CD4-positive, alpha-beta memory T cell (primary cell): ENCODE data around the gene POLE2. TPM values are rescaled to one million over a fixed set of nuclear protein-coding genes. Genes with fewer than 3 reads are reported as not detected.
"Not testable (repeated sequence)": the region's sequence is repeated elsewhere in the genome, so short reads cannot be mapped to it uniquely, and the experiment has no call there.

Experiments
- CTCF ChIA-PET: fragments of 350-600 bp; sonication (Branson Sonifier 250); formaldehyde crosslinking; loops from one replicate; lab custom pipeline; 2021; ENCODE audit warnings: inconsistent platforms; ENCODE audit not compliant: partially characterized antibody; lab: Charles Lee
- POLR2A ChIA-PET: fragments of 350-600 bp; sonication (Branson Sonifier 250); formaldehyde crosslinking; loops from one replicate; lab custom pipeline; 2021; ENCODE audit not compliant: partially characterized antibody; lab: Charles Lee
- DNase-seq, 5 donors: peaks; one replicate each; pipeline versions ENCODE4 v3.0.0 to v3.0.0-alpha.2; 2020 to 2022; ENCODE audit warnings: mixed read lengths in 1 of 5
- H3K27ac ChIP-seq: one replicate; pipeline ENCODE4 v1.7.0; 2013; ENCODE audit warnings: low read depth, low read length
- H3K27me3 ChIP-seq: 2 replicates; pipeline ENCODE4 v1.7.0; 2013; ENCODE audit warnings: mild to moderate bottlenecking, low read length, moderate library complexity; ENCODE audit not compliant: insufficient read depth
- H3K36me3 ChIP-seq: 2 replicates; pipeline ENCODE4 v1.7.0; 2013; ENCODE audit warnings: mild to moderate bottlenecking, low read length, moderate library complexity; ENCODE audit not compliant: insufficient read depth
- H3K4me1 ChIP-seq: 2 replicates; pipeline ENCODE4 v1.7.0; 2013; ENCODE audit warnings: mild to moderate bottlenecking, low read length, moderate library complexity; ENCODE audit not compliant: insufficient read depth
- H3K4me3 ChIP-seq, 2 donors: one replicate each; pipeline ENCODE4 v1.7.0; 2013; ENCODE audit warnings: low read length in 2 of 2, mild to moderate bottlenecking in 1 of 2
- H3K9me3 ChIP-seq, 2 donors: one replicate each; pipeline ENCODE4 v1.7.0; 2013; ENCODE audit warnings: low read length in 2 of 2, control low read depth in 1 of 2; ENCODE audit not compliant: control insufficient read depth in 1 of 2
- H3K27ac Mint-ChIP-seq, 7 donors: one replicate each; pipeline ENCODE4 v1.8.0; 2020 to 2021; ENCODE audit warnings: mixed read lengths in 7 of 7, mild to moderate bottlenecking in 6 of 7, inconsistent platforms in 3 of 7, moderate library complexity in 3 of 7
- H3K27me3 Mint-ChIP-seq, 2 donors: one replicate each; pipeline ENCODE4 v1.8.0; 2020 to 2021; ENCODE audit warnings: mixed read lengths in 2 of 2
- H3K36me3 Mint-ChIP-seq, 2 donors: one replicate each; pipeline ENCODE4 v1.8.0; 2020 to 2021; ENCODE audit warnings: mixed read lengths in 2 of 2, inconsistent platforms in 1 of 2, mild to moderate bottlenecking in 1 of 2
- H3K4me1 Mint-ChIP-seq, 4 donors: one replicate each; pipeline ENCODE4 v1.8.0; 2020 to 2021; ENCODE audit warnings: mixed read lengths in 4 of 4, mild to moderate bottlenecking in 1 of 4
- H3K4me3 Mint-ChIP-seq, 8 donors: one replicate each; pipeline ENCODE4 v1.8.0; 2020 to 2021; ENCODE audit warnings: mixed read lengths in 8 of 8, mild to moderate bottlenecking in 7 of 8, moderate library complexity in 6 of 8, inconsistent platforms in 3 of 8
- H3K9me3 Mint-ChIP-seq, 8 donors: one replicate each; pipeline ENCODE4 v1.8.0; 2020 to 2021; ENCODE audit warnings: mixed read lengths in 8 of 8, mild to moderate bottlenecking in 5 of 8, inconsistent platforms in 3 of 8, moderate library complexity in 1 of 8
- intact Hi-C: fragments of 100-400 bp; cut with micrococcal nuclease; formaldehyde crosslinking; loops from one replicate; pipeline ENCODE4 v1.15.1; 2023
- polyA plus RNA-seq, 2 donors: library from polyadenylated mRNA; unstranded; fragments of 300-500 nt; fragmentation: Illumina TruSeq; gene quantifications; one replicate each; pipeline ENCODE4 v1.2.3, GENCODE V29; 2021
- total RNA-seq, 2 experiments: library from RNA; stranded (reverse); gene quantifications; one replicate each; pipeline ENCODE4 v1.2.3, GENCODE V29; 2021

Gene POLE2, protein sequence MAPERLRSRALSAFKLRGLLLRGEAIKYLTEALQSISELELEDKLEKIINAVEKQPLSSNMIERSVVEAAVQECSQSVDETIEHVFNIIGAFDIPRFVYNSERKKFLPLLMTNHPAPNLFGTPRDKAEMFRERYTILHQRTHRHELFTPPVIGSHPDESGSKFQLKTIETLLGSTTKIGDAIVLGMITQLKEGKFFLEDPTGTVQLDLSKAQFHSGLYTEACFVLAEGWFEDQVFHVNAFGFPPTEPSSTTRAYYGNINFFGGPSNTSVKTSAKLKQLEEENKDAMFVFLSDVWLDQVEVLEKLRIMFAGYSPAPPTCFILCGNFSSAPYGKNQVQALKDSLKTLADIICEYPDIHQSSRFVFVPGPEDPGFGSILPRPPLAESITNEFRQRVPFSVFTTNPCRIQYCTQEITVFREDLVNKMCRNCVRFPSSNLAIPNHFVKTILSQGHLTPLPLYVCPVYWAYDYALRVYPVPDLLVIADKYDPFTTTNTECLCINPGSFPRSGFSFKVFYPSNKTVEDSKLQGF
- 1 to 10 TPM; 1.6 to 1.9 TPM for total RNA-seq
- 1 to 10 TPM; 2.2 to 3.1 TPM for polyA plus RNA-seq

DNA sequence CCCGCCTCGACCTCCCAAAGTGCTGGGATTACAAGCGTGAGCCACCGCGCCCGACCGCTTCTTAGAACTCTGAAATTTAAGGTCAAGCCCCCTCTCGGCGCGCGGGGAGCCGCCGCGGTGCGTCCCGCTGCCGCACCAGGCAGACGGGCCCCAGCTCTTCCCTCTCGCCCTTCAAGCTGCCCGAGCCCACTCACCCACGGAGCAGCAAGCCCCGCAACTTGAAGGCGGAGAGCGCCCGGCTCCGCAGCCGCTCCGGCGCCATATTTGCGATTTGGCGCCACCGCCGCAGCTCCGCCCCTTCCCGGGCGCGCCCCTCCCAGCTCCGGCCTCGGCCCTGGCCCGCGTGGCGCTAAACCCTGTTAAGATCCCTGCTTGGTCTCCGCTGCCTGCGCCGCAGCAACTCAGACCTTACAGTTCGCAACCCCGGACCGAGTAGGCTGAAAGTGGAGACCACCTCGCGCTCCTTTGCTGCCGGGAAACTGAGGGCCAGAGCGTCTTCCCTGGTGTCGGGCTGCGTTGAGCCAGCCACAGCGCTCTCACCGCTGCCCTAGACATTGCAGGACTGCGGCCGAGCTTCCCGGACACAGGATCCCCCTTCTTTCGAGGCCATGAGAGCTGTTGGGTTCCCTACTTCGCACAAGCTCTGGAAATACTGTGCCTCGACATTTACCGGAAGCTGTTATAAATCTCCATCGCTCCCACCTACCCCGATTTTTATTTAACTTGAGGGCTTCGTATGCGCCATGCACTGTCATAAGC, at the start of gene POLE2:
POLE2 (minus strand) TSS at position 273 of the 759 bp plus-strand sequence; CDS start at position 262, 11 bp downstream.
- ChIA-PET CTCF (interaction anchor here (1.1 to 2.2 kb wide), 3 partner anchors 54 to 68 kb away, joined by 3 to 8 read pairs (median 7); partner anchors contain the start of genes MGAT2 and RPL36AL), POLR2A (interaction anchor here (0.7 to 5.3 kb wide), 9 partner anchors 8 to 102 kb away, joined by 3 to 45 read pairs (median 9); partner anchors contain the start of genes DNAAF2, KLHDC2, LRR1 and MGAT2)
- Mint-ChIP-seq H3K4me1 (peaks cover 15 to 28% (median 16%) of the 10 kb centered on the region in 4 donors), H3K36me3 (peaks cover 0 to 3% of the 10 kb centered on the region in 2 donors), H3K27ac (peak within 1 kb of the TSS; percentile 46 to 91 (median 84)), H3K27me3 (no peaks in the 10 kb centered on the region), H3K9me3 (no peaks in the 10 kb centered on the region), H3K4me3 (peak within 1 kb of the TSS; percentile 85 to 93 (median 90))
- intact Hi-C loops = loop anchor here (1.0 kb wide), 2 partner anchors 54 to 80 kb away; partner anchors contain the start of gene KLHDC2
- H3K36me3 ChIP-seq = no peaks in the 10 kb centered on the region
- peak within 1 kb of the TSS; percentile 47 for H3K27ac ChIP-seq
- no peaks in the 10 kb centered on the region for H3K27me3 ChIP-seq
- peak within 1 kb of the TSS; percentile 56 to 57 for H3K4me3 ChIP-seq
- peaks cover 14% of the 10 kb centered on the region for H3K4me1 ChIP-seq
- no peaks in the 10 kb centered on the region for H3K9me3 ChIP-seq
- peak; percentile 62 to 69 (median 66) for DNase-seq

- H3K27ac Mint-ChIP-seq, H3K4me1 Mint-ChIP-seq, intact Hi-C loops, CTCF ChIA-PET, H3K4me1 ChIP-seq, H3K4me3 Mint-ChIP-seq, H3K9me3 Mint-ChIP-seq, H3K9me3 ChIP-seq, H3K27me3 ChIP-seq, H3K4me3 ChIP-seq, H3K36me3 ChIP-seq, DNase-seq, H3K27me3 Mint-ChIP-seq, H3K27ac ChIP-seq: not testable (repeated sequence)
- peaks cover 20 to 25% of the 10 kb centered on the region in 2 donors for H3K36me3 Mint-ChIP-seq
- POLR2A ChIA-PET = interaction anchor here (0.8 to 0.9 kb wide), 2 partner anchors 32 kb away, joined by 3 read pairs; partner anchors contain the start of gene KLHDC2
Observed at GRCh38 chr14:49735669-49736068, 47.7 kb upstream of the POLE2 start.

GRCh38 chr14:49733836-49734235, 45.8 kb upstream of the POLE2 start:
- no peaks in the 10 kb centered on the region for H3K27me3 Mint-ChIP-seq
- ChIA-PET POLR2A (interaction anchor here (0.8 kb wide), 1 partner anchor 34 kb away, joined by 3 read pairs; the partner anchor contains the start of gene KLHDC2), CTCF (no interaction called here)
- no peaks in the 10 kb centered on the region for H3K4me1 ChIP-seq
- no peak overlapping the region for H3K27ac ChIP-seq
- no peaks in the 10 kb centered on the region for H3K9me3 ChIP-seq
- no peak overlapping the region for H3K27ac Mint-ChIP-seq
- H3K27me3 ChIP-seq = no peaks in the 10 kb centered on the region
- no peak for DNase-seq
- no peak overlapping the region for H3K4me3 Mint-ChIP-seq
- H3K36me3 ChIP-seq = no peaks in the 10 kb centered on the region
- intact Hi-C loops = no loop called here
- H3K36me3 Mint-ChIP-seq = peaks cover 19 to 22% of the 10 kb centered on the region in 2 donors
- H3K4me3 ChIP-seq = no peak overlapping the region
- H3K9me3 Mint-ChIP-seq = no peaks in the 10 kb centered on the region
- no peaks in the 10 kb centered on the region for H3K4me1 Mint-ChIP-seq

DNA sequence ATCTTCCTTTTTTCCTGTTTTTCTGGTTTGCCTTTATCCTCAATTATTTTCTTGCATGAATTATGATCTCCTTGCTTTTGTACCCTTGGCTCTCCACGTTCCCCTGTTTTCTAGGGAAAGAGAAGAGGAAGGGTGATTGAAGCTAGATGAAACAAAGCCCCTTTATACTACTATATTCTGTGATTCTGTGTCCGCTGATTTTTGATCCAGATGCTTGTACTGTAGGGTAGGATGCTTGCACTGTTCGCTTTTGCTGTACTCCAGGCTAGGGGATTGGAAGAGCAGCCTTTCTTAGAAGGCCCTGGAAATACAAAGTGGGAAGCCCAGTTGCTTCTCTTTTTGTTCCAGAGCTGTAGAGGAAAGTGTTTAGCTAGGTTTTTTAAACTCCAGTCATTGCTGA, 44.9 kb upstream of the POLE2 start:
- peaks cover 22 to 24% of the 10 kb centered on the region in 2 donors for H3K36me3 Mint-ChIP-seq
- intact Hi-C loops = no loop called here

DNA sequence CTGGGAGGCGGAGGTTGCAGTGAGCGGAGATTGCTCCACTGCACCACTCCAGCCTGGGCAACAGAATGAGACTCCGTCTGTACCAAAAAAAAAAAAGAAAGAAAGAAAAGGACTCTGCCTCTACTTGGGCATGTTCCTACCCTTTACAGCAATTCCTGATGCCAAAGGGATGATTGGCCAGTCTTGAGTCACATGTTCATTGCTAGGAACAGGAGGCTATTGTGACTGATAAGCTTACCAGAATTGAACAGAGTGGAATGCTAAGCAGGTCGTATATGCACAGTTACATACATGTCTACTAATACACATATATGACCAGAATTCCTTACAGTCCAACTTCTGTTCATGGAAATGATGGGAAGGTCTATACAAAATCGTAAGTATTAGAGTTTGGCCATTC, 39.2 kb upstream of the POLE2 start:
- no peaks in the 10 kb centered on the region for H3K27me3 Mint-ChIP-seq
- H3K4me1 Mint-ChIP-seq = no peaks in the 10 kb centered on the region
- peak overlapping the region in 1 of 8 donors; percentile 26 for H3K4me3 Mint-ChIP-seq
- intact Hi-C loops = no loop called here
- Histone ChIP-seq H3K36me3 (no peaks in the 10 kb centered on the region), H3K27me3 (no peaks in the 10 kb centered on the region), H3K4me3 (no peak overlapping the region), H3K4me1 (no peaks in the 10 kb centered on the region), H3K27ac (no peak overlapping the region), H3K9me3 (no peaks in the 10 kb centered on the region)
- no peak overlapping the region for H3K27ac Mint-ChIP-seq
- peaks cover 23 to 41% of the 10 kb centered on the region in 2 donors for H3K36me3 Mint-ChIP-seq
- no peaks in the 10 kb centered on the region for H3K9me3 Mint-ChIP-seq
- CTCF ChIA-PET = no interaction called here
- no peak for DNase-seq
- POLR2A ChIA-PET = no interaction called here

More for the DNA sequence above, 44.9 kb upstream of the POLE2 start:
- H3K4me1 Mint-ChIP-seq = no peaks in the 10 kb centered on the region
- H3K27ac Mint-ChIP-seq = peak overlapping the region in 1 of 7 donors; percentile 32
- ChIA-PET POLR2A (no interaction called here), CTCF (no interaction called here)
- H3K9me3 Mint-ChIP-seq = no peaks in the 10 kb centered on the region
- H3K36me3 ChIP-seq = no peaks in the 10 kb centered on the region
- no peak overlapping the region for H3K4me3 Mint-ChIP-seq
- no peaks in the 10 kb centered on the region for H3K4me1 ChIP-seq
- no peaks in the 10 kb centered on the region for H3K9me3 ChIP-seq
- no peak overlapping the region for H3K4me3 ChIP-seq
- no peak overlapping the region for H3K27ac ChIP-seq
- DNase-seq = no peak
- no peaks in the 10 kb centered on the region for H3K27me3 Mint-ChIP-seq
- H3K27me3 ChIP-seq = no peaks in the 10 kb centered on the region

DNA sequence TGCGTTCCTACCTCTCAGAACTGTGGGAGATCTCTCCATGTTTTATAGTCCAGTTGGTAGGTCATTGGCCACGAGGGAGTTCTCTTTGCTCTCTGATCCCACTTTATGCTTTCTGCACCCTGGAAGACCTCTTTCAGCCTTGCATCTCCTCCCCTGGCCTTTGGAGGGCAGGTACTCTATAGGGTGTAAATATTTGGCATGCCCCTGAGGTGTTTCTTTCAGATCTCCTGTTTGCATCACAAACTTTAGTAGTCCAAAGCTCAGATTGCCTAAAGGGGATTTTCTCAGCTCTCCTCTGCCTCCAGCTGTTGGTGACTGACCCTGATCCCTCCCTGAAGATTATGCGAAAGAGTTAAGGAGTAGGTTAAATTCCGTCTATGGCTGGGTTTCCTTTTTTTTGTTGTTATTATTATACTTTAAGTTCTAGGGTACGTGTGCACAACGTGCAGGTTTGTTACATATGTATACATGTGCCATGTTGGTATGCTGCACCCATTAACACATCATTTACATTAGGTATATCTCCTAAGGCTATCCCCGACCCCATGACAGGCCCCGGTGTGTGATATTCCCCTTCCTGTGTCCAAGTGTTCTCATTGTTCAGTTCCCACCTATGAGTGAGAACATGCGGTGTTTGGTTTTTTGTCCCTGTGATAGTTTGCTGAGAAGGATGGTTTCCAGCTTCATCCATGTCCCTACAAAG, 33.9 kb upstream of the POLE2 start:
- intact Hi-C loops, H3K9me3 ChIP-seq, H3K4me1 Mint-ChIP-seq, H3K9me3 Mint-ChIP-seq, DNase-seq, H3K36me3 ChIP-seq, H3K27ac Mint-ChIP-seq, H3K4me3 ChIP-seq, H3K27me3 Mint-ChIP-seq, H3K27me3 ChIP-seq, H3K4me3 Mint-ChIP-seq, H3K4me1 ChIP-seq, H3K27ac ChIP-seq: not testable (repeated sequence)
- POLR2A ChIA-PET = interaction anchor here (0.6 kb wide), 1 partner anchor 87 kb away, joined by 3 read pairs; the partner anchor contains the start of gene DNAAF2
- CTCF ChIA-PET = interaction anchor here (1.6 kb wide), 1 partner anchor 8 kb away, joined by 3 read pairs; no protein-coding TSS in a partner anchor
- H3K36me3 Mint-ChIP-seq = peaks cover 44 to 47% of the 10 kb centered on the region in 2 donors
